Measurements from ENCODE around the gene VPS13D.

DNA sequence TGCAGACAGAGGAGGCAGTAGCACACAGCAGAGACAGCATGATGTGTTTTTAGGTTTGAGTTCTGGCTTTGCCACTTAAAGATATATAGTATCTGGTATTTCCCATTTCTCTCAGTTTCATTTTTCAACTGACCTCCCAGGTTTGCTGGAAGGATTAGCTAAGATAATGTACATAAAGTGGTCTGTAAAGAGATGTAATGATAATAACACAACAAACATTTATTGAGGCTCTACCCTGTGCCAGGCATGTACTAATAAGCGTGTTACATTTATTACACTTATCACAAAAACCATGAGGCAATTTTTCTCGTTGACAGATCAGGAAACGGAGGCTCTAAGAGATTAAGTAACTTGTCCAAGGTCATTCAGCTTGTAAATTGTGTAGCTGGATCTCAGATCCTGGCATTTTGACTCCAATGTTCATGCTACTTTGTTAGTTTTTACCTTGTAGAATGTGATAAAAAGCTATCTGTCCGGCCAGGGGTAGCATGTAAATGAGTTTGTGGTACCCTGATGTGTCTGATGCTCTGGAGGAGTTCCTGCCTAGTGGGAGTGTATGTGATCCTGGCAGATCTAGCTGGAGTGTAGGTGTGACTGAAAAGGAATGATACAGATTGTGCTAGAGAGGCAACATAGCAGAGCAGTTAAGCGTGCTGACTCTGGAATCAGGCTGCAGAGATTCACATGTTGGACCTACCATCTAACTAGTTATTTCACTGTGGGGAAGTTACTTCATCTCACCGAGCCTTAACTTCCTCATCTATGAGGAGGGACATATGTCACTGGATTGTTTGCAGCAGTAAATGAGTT is 146.6 kb downstream of the VPS13D start:
- TF ChIP-seq, protein P1, sequence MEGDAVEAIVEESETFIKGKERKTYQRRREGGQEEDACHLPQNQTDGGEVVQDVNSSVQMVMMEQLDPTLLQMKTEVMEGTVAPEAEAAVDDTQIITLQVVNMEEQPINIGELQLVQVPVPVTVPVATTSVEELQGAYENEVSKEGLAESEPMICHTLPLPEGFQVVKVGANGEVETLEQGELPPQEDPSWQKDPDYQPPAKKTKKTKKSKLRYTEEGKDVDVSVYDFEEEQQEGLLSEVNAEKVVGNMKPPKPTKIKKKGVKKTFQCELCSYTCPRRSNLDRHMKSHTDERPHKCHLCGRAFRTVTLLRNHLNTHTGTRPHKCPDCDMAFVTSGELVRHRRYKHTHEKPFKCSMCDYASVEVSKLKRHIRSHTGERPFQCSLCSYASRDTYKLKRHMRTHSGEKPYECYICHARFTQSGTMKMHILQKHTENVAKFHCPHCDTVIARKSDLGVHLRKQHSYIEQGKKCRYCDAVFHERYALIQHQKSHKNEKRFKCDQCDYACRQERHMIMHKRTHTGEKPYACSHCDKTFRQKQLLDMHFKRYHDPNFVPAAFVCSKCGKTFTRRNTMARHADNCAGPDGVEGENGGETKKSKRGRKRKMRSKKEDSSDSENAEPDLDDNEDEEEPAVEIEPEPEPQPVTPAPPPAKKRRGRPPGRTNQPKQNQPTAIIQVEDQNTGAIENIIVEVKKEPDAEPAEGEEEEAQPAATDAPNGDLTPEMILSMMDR (IDR thresholded peaks at IDR 0.05) = no peak
- TF ChIP-seq POLR2A (IDR thresholded peaks at IDR 0.05) = no peak

Data from esophagus squamous epithelium (tissue), 4 donors.